ENCODE data around the gene ATP13A4.

ATP13A4 gene

GRCh38 chr3:193391902-193392301 is 162.8 kb downstream of the ATP13A4 start:
- no peaks in the 10 kb centered on the region for H3K27me3 ChIP-seq (ENCODE audit: insufficient read depth, poor library complexity, severe bottlenecking)
- H3K27ac ChIP-seq (replicated peaks), result no peak overlapping the region
- TF ChIP-seq, protein P1, sequence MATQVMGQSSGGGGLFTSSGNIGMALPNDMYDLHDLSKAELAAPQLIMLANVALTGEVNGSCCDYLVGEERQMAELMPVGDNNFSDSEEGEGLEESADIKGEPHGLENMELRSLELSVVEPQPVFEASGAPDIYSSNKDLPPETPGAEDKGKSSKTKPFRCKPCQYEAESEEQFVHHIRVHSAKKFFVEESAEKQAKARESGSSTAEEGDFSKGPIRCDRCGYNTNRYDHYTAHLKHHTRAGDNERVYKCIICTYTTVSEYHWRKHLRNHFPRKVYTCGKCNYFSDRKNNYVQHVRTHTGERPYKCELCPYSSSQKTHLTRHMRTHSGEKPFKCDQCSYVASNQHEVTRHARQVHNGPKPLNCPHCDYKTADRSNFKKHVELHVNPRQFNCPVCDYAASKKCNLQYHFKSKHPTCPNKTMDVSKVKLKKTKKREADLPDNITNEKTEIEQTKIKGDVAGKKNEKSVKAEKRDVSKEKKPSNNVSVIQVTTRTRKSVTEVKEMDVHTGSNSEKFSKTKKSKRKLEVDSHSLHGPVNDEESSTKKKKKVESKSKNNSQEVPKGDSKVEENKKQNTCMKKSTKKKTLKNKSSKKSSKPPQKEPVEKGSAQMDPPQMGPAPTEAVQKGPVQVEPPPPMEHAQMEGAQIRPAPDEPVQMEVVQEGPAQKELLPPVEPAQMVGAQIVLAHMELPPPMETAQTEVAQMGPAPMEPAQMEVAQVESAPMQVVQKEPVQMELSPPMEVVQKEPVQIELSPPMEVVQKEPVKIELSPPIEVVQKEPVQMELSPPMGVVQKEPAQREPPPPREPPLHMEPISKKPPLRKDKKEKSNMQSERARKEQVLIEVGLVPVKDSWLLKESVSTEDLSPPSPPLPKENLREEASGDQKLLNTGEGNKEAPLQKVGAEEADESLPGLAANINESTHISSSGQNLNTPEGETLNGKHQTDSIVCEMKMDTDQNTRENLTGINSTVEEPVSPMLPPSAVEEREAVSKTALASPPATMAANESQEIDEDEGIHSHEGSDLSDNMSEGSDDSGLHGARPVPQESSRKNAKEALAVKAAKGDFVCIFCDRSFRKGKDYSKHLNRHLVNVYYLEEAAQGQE (IDR thresholded peaks at IDR 0.05; ENCODE audit: insufficient replicate concordance, low read depth), result no peak
- TF ChIP-seq CTCF (IDR thresholded peaks at IDR 0.05; ENCODE audit: insufficient read depth, low read length), result no peak
- TF ChIP-seq SPI1 (IDR thresholded peaks at IDR 0.05; ENCODE audit: borderline replicate concordance, low read depth), result no peak
- TF ChIP-seq POLR2AphosphoS5 (IDR thresholded peaks at IDR 0.05; ENCODE audit: low read depth), result no peak
- TF ChIP-seq GABPA (IDR thresholded peaks at IDR 0.05; ENCODE audit: low read depth), result no peak
- no peak for DNase-seq (ENCODE audit: low read depth in 1 of 2, low spot score in 1 of 2)
- no peak overlapping the region for H3K4me3 ChIP-seq (replicated peaks; ENCODE audit: insufficient read depth, low read length)

DNA sequence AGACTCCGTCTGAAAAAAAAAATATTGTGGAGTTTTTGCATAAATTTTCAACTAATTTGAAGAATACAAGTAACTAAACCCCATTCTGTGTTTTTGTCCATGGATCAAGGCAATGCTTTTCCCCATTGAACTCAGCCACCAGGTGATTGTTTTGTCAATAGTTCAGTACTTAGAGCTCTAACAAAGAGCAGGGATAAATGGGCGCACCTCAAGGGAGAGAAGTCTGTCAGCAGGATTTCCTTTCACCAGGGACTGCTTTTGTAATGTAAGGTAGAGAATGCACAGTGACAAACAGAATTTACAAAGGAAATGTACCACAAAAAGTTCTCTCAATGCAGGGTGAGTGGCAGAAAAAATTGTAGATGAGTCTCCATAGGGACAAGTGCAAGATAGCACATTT is 165.4 kb downstream of the ATP13A4 start:
- TF ChIP-seq SPI1 (IDR thresholded peaks at IDR 0.05; ENCODE audit: borderline replicate concordance, low read depth) (no peak), CTCF (IDR thresholded peaks at IDR 0.05; ENCODE audit: insufficient read depth, low read length) (no peak), POLR2AphosphoS5 (IDR thresholded peaks at IDR 0.05; ENCODE audit: low read depth) (no peak)
- TF ChIP-seq, protein P1 (IDR thresholded peaks at IDR 0.05; ENCODE audit: insufficient replicate concordance, low read depth), result no peak
- DNase-seq (ENCODE audit: low read depth in 1 of 2, low spot score in 1 of 2), result no peak
- Histone ChIP-seq H3K4me3 (replicated peaks; ENCODE audit: insufficient read depth, low read length) (no peak overlapping the region), H3K27ac (replicated peaks) (no peak overlapping the region), H3K27me3 (ENCODE audit: insufficient read depth, poor library complexity, severe bottlenecking) (no peaks in the 10 kb centered on the region)

DNA sequence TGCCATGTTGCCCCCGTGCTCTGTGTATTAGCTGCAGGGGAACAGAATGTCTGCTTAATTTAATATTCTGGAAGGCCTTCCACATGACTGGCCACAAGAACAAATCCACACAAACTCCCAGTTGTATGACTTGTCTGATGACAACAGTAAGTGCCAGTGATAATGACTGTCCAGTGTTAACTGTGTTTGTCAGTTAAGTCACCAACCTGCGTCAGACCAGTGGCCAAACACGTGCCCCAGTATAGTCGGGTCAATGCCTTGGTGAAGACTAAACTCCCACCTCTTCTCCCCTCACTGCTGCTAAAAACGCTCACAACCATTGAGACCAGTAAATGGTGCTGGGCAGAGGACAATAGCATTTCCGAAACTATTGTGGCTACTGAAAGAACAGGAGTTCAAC is 166.3 kb downstream of the ATP13A4 start:
- DNase-seq (ENCODE audit: low read depth in 1 of 2, low spot score in 1 of 2), result no peak
- TF ChIP-seq CTCF (IDR thresholded peaks at IDR 0.05; ENCODE audit: insufficient read depth, low read length), result no peak
- TF ChIP-seq, protein P1 (IDR thresholded peaks at IDR 0.05; ENCODE audit: insufficient replicate concordance, low read depth), result no peak
- no peak for TF ChIP-seq SPI1 (IDR thresholded peaks at IDR 0.05; ENCODE audit: borderline replicate concordance, low read depth)
- no peak for TF ChIP-seq POLR2AphosphoS5 (IDR thresholded peaks at IDR 0.05; ENCODE audit: low read depth)
- Histone ChIP-seq H3K27ac (replicated peaks) (no peak overlapping the region), H3K4me3 (replicated peaks; ENCODE audit: insufficient read depth, low read length) (no peak overlapping the region), H3K27me3 (ENCODE audit: insufficient read depth, poor library complexity, severe bottlenecking) (no peaks in the 10 kb centered on the region)
